HL-60/S4 treated with phorbol 12-myristate 13-acetate at 8.2 ng/mL for 4 days and 3 days (cell line): ENCODE measurements around the gene KCNK1.

Source experiments
- in situ Hi-C: fragments of 300-500 bp; cut with MboI; formaldehyde crosslinking; loops from 2 replicates; pipeline ENCODE4 v1.15.0; 2022; ENCODE audit warnings: low sequenced_read_pairs

Gene KCNK1

DNA sequence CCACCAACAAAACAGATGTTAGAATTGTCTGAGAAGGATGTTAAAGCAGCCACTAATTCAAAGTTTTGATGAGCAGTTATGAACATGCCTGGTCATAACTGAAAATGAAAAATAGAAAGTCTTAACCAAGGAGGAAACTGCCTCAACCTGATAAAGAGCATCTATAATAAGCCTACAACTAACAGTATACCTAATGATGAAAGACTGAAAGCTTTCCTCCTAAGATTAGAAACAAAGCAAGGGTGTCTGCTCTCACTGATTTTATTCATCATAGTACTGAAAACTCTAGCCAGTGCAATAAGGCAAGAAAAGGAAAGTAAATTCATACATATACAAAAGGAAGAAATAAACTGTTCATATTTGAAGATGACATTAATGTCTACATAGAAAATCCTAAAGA, 82.0 kb downstream of the KCNK1 start:
- in situ Hi-C loops = no loop called here

- in situ Hi-C loops = no loop called here
These were observed 86.4 kb downstream of the KCNK1 start for GRCh38 chr1:233700338-233700737.

DNA sequence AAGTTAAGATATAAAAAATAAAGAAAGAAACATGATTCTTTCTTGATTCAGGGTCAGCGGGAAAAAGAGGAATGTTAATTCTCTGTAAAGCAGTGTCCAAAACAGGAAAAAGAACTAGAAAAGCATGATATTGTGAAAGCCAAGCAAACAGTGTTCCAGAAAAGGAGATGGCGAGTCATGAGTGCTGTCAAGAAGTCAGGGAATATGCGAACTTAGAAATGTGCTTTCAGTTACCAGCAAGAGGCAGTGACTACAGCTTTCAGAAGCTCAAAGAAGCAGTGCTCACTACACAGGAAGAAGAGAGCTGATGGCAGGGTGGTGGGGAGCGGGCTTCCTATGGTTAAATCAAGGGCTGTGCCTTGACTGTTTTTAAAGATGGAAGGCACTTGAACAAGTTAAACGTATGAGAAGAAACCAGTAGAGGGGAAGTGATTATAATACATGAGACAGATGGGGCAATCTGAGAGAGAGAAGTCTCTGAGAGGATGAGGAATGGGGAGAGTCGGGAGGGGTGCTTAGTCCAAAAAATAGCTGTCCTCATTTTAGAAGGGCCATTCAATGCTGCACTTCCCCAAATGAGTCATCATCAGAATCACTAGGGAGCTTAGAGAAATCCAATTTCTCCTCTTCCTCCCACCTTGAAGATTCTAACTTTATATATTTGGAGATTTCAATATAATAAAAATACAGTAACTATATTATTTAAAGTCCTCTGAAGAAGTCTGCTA, 90.4 kb downstream of the KCNK1 start:
- in situ Hi-C loops = no loop called here

- in situ Hi-C loops = no loop called here
These were observed 91.2 kb downstream of the KCNK1 start for GRCh38 chr1:233704898-233705723.

- in situ Hi-C loops = no loop called here
These were observed 93.4 kb downstream of the KCNK1 start for GRCh38 chr1:233707153-233707879.

DNA sequence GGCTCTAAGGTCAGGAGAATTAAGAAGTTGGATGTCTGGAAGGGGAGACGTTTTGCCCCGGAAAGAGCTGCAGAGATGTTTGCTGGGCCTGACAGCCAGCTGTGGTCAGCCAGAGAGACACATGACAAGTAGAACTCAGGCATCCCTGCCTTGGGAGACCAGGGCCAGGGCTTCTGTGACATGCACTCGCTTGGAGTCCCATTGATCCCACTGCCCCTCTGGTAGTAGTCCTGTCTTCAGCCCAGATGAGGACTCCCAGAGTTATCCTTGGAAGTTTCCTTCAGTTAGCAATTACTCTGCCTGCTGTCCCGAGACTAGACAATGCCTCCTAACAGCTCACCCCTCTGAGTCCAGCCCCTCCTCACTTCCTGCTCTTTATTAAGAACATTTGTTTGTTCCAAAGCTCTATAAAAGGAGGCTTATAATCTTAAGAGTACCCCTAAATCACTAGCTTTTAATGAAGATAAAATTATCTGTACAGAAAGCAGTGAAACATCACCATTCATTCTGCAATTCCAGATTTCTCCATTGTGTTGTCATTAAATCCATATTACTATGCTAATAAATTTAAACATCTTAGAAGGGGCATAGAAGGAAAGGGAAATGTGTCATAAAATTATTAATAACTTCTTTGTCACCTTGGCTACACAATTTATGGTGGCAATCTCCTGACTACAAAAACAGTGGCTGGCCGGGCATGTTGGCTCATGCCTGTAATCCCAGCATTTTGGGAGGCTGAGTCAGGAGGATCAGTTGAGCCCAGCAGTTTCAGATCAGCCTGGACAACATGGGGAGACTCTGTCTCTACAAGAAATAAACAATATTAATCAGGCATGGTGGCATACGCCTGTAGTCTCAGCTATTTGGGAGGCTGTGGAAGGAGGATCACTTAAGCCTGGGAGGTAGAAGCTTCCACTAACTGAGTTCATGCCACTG, 94.2 kb downstream of the KCNK1 start:
- in situ Hi-C loops = no loop called here

DNA sequence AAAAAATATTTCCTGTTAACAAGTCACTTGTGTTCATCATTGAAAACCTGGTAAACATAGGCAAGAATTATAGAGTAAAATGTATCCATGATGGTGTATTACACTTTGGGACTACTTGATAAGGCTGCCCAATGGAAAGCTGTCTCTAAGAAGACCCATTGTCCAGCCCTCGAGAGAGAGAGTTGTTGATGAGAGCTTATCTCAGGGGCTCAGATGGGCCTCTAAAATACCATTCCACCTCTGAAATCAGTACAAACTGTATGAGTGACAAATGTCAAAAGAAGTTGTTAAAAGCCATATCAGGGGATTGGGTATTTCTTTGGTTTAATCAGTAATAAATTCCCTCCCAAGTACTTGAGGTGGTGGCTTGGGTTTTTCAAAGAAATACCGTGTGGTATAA, 96.1 kb downstream of the KCNK1 start:
- in situ Hi-C loops = no loop called here

- in situ Hi-C loops = no loop called here
These were observed 96.6 kb downstream of the KCNK1 start for GRCh38 chr1:233710507-233710906.

- in situ Hi-C loops = no loop called here
These were observed 100.8 kb downstream of the KCNK1 start for GRCh38 chr1:233714631-233715217.

DNA sequence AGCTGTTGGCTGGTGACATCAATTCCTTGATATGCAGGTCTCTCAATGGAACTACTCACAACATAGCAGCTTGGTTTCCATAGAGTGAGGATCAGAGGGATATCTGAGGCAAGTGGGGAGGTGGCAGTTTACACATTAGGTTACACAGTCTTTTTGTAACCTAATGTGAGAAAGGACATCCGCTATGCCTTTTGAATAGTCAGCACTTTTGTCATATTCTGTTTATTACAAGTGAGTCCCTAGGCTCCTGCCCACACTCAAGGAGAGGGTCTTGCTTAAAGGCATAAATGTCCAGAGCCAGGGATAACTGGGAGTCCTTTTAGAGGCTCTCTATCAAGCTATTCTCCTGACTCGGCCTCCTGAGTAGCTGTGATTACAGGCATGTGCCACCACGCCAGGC, 104.2 kb downstream of the KCNK1 start:
- in situ Hi-C loops = no loop called here

GRCh38 chr1:233719655-233720341, 105.9 kb downstream of the KCNK1 start:
- in situ Hi-C loops = no loop called here

GRCh38 chr1:233721004-233721595, 107.2 kb downstream of the KCNK1 start:
- in situ Hi-C loops = no loop called here
